CD4-positive, alpha-beta T cell (primary cell): Measurements from ENCODE around the gene GGA2. TPM values are rescaled to one million over a fixed set of nuclear protein-coding genes. Genes with fewer than 3 reads are reported as not detected.
A peak's percentile ranks its signal among the peaks of the same experiment; 100 is the strongest.

ENCODE experiments used
- ATAC-seq: fragments of 200-7000 bp; cut with Tn5 transposase; one replicate; pipeline ENCODE4 v1.10.0; 2022; ENCODE audit warnings: mild to moderate bottlenecking; ENCODE audit not compliant: poor library complexity
- CTCF ChIA-PET: fragments of 350-600 bp; sonication (Branson Sonifier 250); formaldehyde crosslinking; loops from one replicate; lab custom pipeline; 2021; ENCODE audit warnings: antibody characterized with exemption, inconsistent platforms; lab: Charles Lee
- POLR2A ChIA-PET: fragments of 350-600 bp; sonication (Branson Sonifier 250); formaldehyde crosslinking; loops from one replicate; lab custom pipeline; 2021; ENCODE audit warnings: antibody characterized with exemption, inconsistent platforms; lab: Charles Lee
- DNase-seq, 14 experiments: peaks; one replicate each; pipeline ENCODE4 v3.0.0-alpha.2; 2013 to 2020; ENCODE audit warnings: mixed read lengths in 2 of 14
- H3K27ac ChIP-seq, 2 donors: one replicate each; pipeline versions ENCODE4 v1.5.1 to v1.7.0; 2013; ENCODE audit warnings: low read length in 2 of 2, low read depth in 1 of 2, mild to moderate bottlenecking in 1 of 2
- H3K27me3 ChIP-seq, 2 experiments: 1 replicate in 1 of 2; 2 replicates in 1 of 2; pipeline versions ENCODE4 v1.6.1 to v1.7.0; 2013; ENCODE audit warnings: low read length in 2 of 2, control low read depth in 1 of 2, mild to moderate bottlenecking in 1 of 2, moderate library complexity in 1 of 2; ENCODE audit not compliant: insufficient read depth in 2 of 2, control insufficient read depth in 1 of 2
- H3K36me3 ChIP-seq: one replicate; pipeline ENCODE4 v1.6.1; 2013; ENCODE audit warnings: low read length, control low read depth; ENCODE audit not compliant: insufficient read depth
- H3K4me1 ChIP-seq: one replicate; pipeline ENCODE4 v1.6.1; 2013; ENCODE audit warnings: low read length, control low read depth; ENCODE audit not compliant: insufficient read depth
- H3K4me3 ChIP-seq: one replicate; pipeline ENCODE4 v1.5.1; 2013; ENCODE audit warnings: mild to moderate bottlenecking, low read length, moderate library complexity
- H3K9me3 ChIP-seq, 2 experiments: 1 replicate in 1 of 2; 2 replicates in 1 of 2; pipeline versions ENCODE4 v1.6.1 to v1.7.0; 2013; ENCODE audit warnings: low read length in 2 of 2, mild to moderate bottlenecking in 2 of 2, control low read depth in 1 of 2, moderate library complexity in 1 of 2; ENCODE audit not compliant: control insufficient read depth in 1 of 2, insufficient read depth in 1 of 2
- H3K27ac Mint-ChIP-seq: one replicate; pipeline ENCODE4 v1.8.0; 2020; ENCODE audit warnings: mixed read lengths
- H3K27me3 Mint-ChIP-seq: one replicate; pipeline ENCODE4 v1.8.0; 2021; ENCODE audit warnings: mixed read lengths
- H3K36me3 Mint-ChIP-seq: one replicate; pipeline ENCODE4 v1.8.0; 2021; ENCODE audit warnings: low read depth, mixed read lengths
- H3K4me1 Mint-ChIP-seq: one replicate; pipeline ENCODE4 v1.8.0; 2021; ENCODE audit warnings: low read depth, mixed read lengths
- H3K4me3 Mint-ChIP-seq: one replicate; pipeline ENCODE4 v1.8.0; 2020; ENCODE audit warnings: mild to moderate bottlenecking, mixed read lengths
- H3K9me3 Mint-ChIP-seq: one replicate; pipeline ENCODE4 v1.8.0; 2020; ENCODE audit warnings: mixed read lengths
- intact Hi-C, 2 experiments: fragments of 100-400 bp; cut with DNase I in 1 of 2; cut with micrococcal nuclease in 1 of 2; formaldehyde crosslinking; loops; one replicate each; pipeline versions ENCODE4 v1.15.1 to v1.9.0; 2023 to 2025; cut with DNase I, micrococcal nuclease
- total RNA-seq, 174 experiments: library from RNA in 2 of 174; stranded (reverse) in 2 of 174; gene quantifications; one replicate each; pipeline ENCODE4 v1.2.3 and lab custom pipeline; 2021 to 2026
- TF ChIP-seq, protein P1 (sequence below): fragments of 200-600 bp; IDR thresholded peaks from one replicate; pipeline ENCODE4 v1.8.0; 2022; ENCODE audit warnings: antibody characterized with exemption, mild to moderate bottlenecking

GGA2 gene
- total RNA-seq, 2 experiments from 2014 or later: 96.5 to 96.9 TPM

DNA sequence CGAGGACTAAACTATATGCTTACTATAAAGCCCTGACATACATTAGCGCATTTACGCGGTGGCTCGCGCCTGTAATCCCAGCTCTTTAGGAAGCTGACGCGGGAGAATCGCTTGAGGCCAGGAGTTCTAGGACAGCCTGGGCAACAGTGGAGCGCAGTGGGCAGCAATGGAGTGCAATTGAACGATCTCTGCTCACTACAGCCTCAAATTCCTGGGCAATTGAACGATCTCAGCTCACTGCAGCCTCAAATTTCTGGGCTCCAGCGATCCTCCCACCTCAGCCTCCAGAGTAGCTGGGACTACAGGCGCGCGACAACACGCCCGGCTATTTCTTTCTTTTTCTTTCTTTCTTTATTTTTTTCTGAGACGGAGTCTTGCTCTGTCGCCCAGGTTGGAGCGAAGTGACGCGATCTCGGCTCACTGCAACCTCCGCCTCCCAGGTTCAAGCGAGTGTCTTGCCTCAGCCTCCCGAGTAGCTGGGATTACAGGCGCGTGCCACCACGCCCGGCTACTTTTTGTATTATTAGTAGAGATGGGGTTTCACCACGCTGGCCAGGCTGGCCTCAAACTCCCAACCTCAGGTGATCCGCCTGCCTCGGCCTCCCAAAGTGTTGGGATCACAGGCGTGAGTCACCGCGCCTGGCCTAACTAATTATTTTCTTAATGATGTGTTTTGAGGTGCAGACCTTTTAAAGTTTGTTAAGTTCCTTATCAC lies 56.8 kb downstream of the GGA2 start:
- Histone ChIP-seq H3K4me3 (peak overlapping the region; percentile 93), H3K36me3 (no peaks in the 10 kb centered on the region), H3K27me3 (no peaks in the 10 kb centered on the region), H3K9me3 (no peaks in the 10 kb centered on the region), H3K27ac (no peak overlapping the region), H3K4me1 (peaks cover 15% of the 10 kb centered on the region)
- ATAC-seq (no peak), DNase-seq (no peak)
- Mint-ChIP-seq H3K27ac (peak overlapping the region; percentile 79), H3K4me1 (peaks cover 34% of the 10 kb centered on the region), H3K4me3 (peak overlapping the region; percentile 94), H3K27me3 (no peaks in the 10 kb centered on the region), H3K36me3 (peaks cover 16% of the 10 kb centered on the region), H3K9me3 (no peaks in the 10 kb centered on the region)
- intact Hi-C loops: loop anchor here (2.0 to 10.0 kb wide), 5 partner anchors 51 to 189 kb away; partner anchors contain the start of genes DCTN5 (in 1 of the 2), EARS2 (in 1 of the 2), PALB2 (in 1 of the 2) and UBFD1 (in 1 of the 2)
- TF ChIP-seq, protein P1, sequence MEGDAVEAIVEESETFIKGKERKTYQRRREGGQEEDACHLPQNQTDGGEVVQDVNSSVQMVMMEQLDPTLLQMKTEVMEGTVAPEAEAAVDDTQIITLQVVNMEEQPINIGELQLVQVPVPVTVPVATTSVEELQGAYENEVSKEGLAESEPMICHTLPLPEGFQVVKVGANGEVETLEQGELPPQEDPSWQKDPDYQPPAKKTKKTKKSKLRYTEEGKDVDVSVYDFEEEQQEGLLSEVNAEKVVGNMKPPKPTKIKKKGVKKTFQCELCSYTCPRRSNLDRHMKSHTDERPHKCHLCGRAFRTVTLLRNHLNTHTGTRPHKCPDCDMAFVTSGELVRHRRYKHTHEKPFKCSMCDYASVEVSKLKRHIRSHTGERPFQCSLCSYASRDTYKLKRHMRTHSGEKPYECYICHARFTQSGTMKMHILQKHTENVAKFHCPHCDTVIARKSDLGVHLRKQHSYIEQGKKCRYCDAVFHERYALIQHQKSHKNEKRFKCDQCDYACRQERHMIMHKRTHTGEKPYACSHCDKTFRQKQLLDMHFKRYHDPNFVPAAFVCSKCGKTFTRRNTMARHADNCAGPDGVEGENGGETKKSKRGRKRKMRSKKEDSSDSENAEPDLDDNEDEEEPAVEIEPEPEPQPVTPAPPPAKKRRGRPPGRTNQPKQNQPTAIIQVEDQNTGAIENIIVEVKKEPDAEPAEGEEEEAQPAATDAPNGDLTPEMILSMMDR: no peak
- ChIA-PET CTCF (interaction anchor here (1.5 kb wide), 1 partner anchor 143 kb away, joined by 3 read pairs; no protein-coding TSS in a partner anchor), POLR2A (interaction anchor here (0.6 to 1.6 kb wide), 2 partner anchors 11 to 23 kb away, joined by 3 read pairs; no protein-coding TSS in a partner anchor)

DNA sequence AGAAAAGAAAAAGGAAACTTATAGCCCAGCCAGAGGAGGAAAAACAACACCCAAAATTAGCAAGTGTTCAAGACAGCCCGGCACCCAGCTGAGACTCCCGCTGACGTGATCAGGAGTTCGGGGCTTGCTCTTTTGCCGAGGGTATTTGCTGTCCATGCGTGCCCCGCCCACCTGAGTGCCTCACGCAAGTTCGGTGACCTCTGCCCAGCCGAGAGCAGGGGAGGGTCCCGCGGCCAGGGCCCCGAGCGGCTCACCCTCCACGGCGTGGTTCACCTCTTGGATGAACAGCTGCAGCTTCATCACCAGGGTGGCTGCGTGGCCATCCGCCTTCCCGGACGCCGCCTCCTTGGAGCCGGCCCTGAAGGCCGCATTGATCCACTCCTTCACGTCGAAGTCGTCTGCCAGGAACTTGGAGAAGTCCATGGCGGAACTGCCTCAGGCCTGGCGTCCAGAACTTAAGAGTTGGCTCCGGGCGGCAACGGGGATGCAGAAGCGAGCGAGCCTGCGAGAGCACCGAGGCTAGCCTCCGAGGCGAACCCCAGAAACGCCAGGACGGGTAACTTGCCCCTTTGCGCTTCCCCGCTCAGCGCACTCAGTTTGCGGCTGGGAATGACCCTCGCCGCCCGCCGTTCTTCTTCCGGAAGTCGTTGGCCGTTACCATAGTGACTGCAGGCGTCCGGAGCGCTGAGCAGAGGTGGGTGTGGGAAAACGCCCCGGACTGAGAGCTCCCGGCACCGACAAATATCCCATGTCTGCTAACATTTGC lies 57.5 kb downstream of the GGA2 start, which contains the start of gene COG7:
Gene COG7, minus strand, starts transcription at position 618 of the 766 bp plus-strand sequence. Its CDS starts 195 bp downstream, at position 423.
- CTCF ChIA-PET: interaction anchor here (1.5 kb wide), 1 partner anchor 144 kb away, joined by 3 read pairs; no protein-coding TSS in a partner anchor
- peak within 1 kb of the TSS in 1 of 2 donors; percentile 13 for H3K27ac ChIP-seq
- no peaks in the 10 kb centered on the region for H3K27me3 ChIP-seq
- peak within 1 kb of the TSS; percentile 94 for H3K4me3 Mint-ChIP-seq
- H3K36me3 ChIP-seq: no peaks in the 10 kb centered on the region
- H3K4me3 ChIP-seq: peak within 1 kb of the TSS; percentile 93
- H3K27me3 Mint-ChIP-seq: no peaks in the 10 kb centered on the region
- peak; percentile 89 for ATAC-seq
- intact Hi-C loops: loop anchor here (2.0 to 10.0 kb wide), 5 partner anchors 52 to 190 kb away; partner anchors contain the start of genes DCTN5 (in 1 of the 2), EARS2 (in 1 of the 2), PALB2 (in 1 of the 2) and UBFD1 (in 1 of the 2)
- TF ChIP-seq, protein P1: no peak
- POLR2A ChIA-PET: interaction anchor here (1.6 kb wide), 1 partner anchor 10 kb away, joined by 3 read pairs; no protein-coding TSS in a partner anchor
- no peaks in the 10 kb centered on the region for H3K9me3 Mint-ChIP-seq
- H3K9me3 ChIP-seq: no peaks in the 10 kb centered on the region
- H3K27ac Mint-ChIP-seq: peak within 1 kb of the TSS; percentile 79
- peaks cover 21% of the 10 kb centered on the region for H3K36me3 Mint-ChIP-seq
- peaks cover 40% of the 10 kb centered on the region for H3K4me1 Mint-ChIP-seq
- peaks cover 15% of the 10 kb centered on the region for H3K4me1 ChIP-seq
- peak; percentile 74 to 88 (median 78) for DNase-seq

DNA sequence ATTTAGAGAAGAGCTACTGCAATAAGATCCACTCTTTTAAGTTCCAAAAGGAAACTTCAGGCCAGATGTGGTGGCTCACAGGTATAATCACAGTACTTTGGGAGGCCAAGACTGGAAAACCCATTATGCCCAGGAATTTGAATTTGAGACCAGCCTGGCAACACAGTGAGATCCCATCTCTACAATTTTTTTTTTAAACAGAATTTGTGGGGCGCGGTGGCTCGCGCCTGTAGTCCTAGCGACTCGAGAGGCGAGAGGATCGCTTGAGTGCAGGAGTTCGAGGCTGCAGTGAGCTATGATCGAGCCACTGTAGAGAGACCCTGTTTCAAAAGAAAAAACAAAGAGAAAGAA lies 58.1 kb downstream of the GGA2 start:
- CTCF ChIA-PET: no interaction called here
- H3K4me1 Mint-ChIP-seq: peaks cover 40% of the 10 kb centered on the region

More for the DNA sequence above, 58.1 kb downstream of the GGA2 start:
- ATAC-seq (no peak), DNase-seq (no peak)
- peaks cover 15% of the 10 kb centered on the region for H3K4me1 ChIP-seq
- Mint-ChIP-seq H3K4me3 (peak overlapping the region; percentile 94), H3K27ac (peak overlapping the region; percentile 79), H3K9me3 (no peaks in the 10 kb centered on the region), H3K36me3 (peaks cover 21% of the 10 kb centered on the region), H3K27me3 (no peaks in the 10 kb centered on the region)
- POLR2A ChIA-PET: interaction anchor here (1.6 kb wide), 1 partner anchor 10 kb away, joined by 3 read pairs; no protein-coding TSS in a partner anchor
- H3K27me3 ChIP-seq: no peaks in the 10 kb centered on the region
- TF ChIP-seq, protein P1: no peak
- no peaks in the 10 kb centered on the region for H3K36me3 ChIP-seq
- peak overlapping the region; percentile 93 for H3K4me3 ChIP-seq
- intact Hi-C loops: loop anchor here (2.0 to 10.0 kb wide), 5 partner anchors 53 to 190 kb away; partner anchors contain the start of genes DCTN5 (in 1 of the 2), EARS2 (in 1 of the 2), PALB2 (in 1 of the 2) and UBFD1 (in 1 of the 2)
- H3K9me3 ChIP-seq: no peaks in the 10 kb centered on the region
- H3K27ac ChIP-seq: no peak overlapping the region
